Heart right ventricle (tissue), 16 donors: ENCODE results near the gene RAB14. TPM values are rescaled to one million over a fixed set of nuclear protein-coding genes. Genes with fewer than 3 reads are reported as not detected.

Experiments used
- ATAC-seq, 8 donors: fragments of 200-7000 bp; cut with Tn5 transposase; one replicate each; pipeline ENCODE4 v1.9.1; 2020; ENCODE audit warnings: mild to moderate bottlenecking in 8 of 8, moderate library complexity in 8 of 8, moderate number of reproducible peaks in 1 of 8
- DNase-seq, 2 donors: peaks; one replicate each; pipeline ENCODE4 v3.0.0-alpha.2; 2020
- H3K27ac ChIP-seq, 10 donors: fragments of 200-600 bp; sonication (generic) in 2 of 10; one replicate each; pipeline versions ENCODE4 v1.5.0 to v1.8.0; 2020 to 2022; ENCODE audit warnings: mild to moderate bottlenecking in 3 of 10
- H3K27me3 ChIP-seq, 7 donors: fragments of 200-600 bp; one replicate each; pipeline ENCODE4 v1.8.0; 2021 to 2022; ENCODE audit warnings: mild to moderate bottlenecking in 2 of 7
- H3K36me3 ChIP-seq, 9 donors: fragments of 200-600 bp; sonication (generic) in 1 of 9; one replicate each; pipeline versions ENCODE4 v1.5.0 to v1.8.0; 2020 to 2022; ENCODE audit warnings: mild to moderate bottlenecking in 2 of 9
- H3K4me1 ChIP-seq, 9 donors: fragments of 200-600 bp; sonication (generic) in 1 of 9; one replicate each; pipeline versions ENCODE4 v1.5.0 to v1.8.0; 2020 to 2022; ENCODE audit warnings: mild to moderate bottlenecking in 4 of 9
- H3K4me3 ChIP-seq, 10 donors: fragments of 200-600 bp; sonication (generic) in 2 of 10; one replicate each; pipeline versions ENCODE4 v1.5.0 to v1.8.0; 2020 to 2022; ENCODE audit warnings: mild to moderate bottlenecking in 7 of 10, moderate library complexity in 2 of 10
- H3K9me3 ChIP-seq, 11 donors: fragments of 200-600 bp in 10 of 11; sonication (generic) in 2 of 11; one replicate each; pipeline versions ENCODE4 v1.5.0 to v1.8.0; 2013 to 2022; ENCODE audit warnings: mild to moderate bottlenecking in 2 of 11, control low read depth in 1 of 11, moderate library complexity in 1 of 11
- CTCF ChIP-seq, 9 donors: fragments of 200-600 bp; sonication (generic) in 2 of 9; IDR thresholded peaks; one replicate each; pipeline versions ENCODE4 v1.5.0 to v1.8.0; 2021 to 2022; ENCODE audit warnings: antibody characterized with exemption in 9 of 9, mild to moderate bottlenecking in 5 of 9, moderate library complexity in 1 of 9
- WGBS, 2 donors: extraction: QIAGEN DNeasy Blood & Tissue Kit; methylation state at CpG; one replicate each; pipeline ENCODE4 v1.1.7; 2013; ENCODE audit warnings: inconsistent platforms in 1 of 2; 5-methylcytosine and 5-hydroxymethylcytosine counted together
- intact Hi-C, 10 donors: fragments of 100-400 bp; cut with DNase I; formaldehyde crosslinking; loops; one replicate each; pipeline versions ENCODE4 v1.11.1 to v1.14.2; 2022
- polyA plus RNA-seq, 2 donors: library from polyadenylated mRNA; stranded (reverse); fragments of 200-250 nt; gene quantifications; one replicate each; pipeline ENCODE4 v1.2.3, GENCODE V29; 2013
- total RNA-seq, 10 donors: library from RNA; stranded (reverse); fragmentation: NEBNext Ultra II Directional in 3 of 10; extraction: Animal tissue kit (Norgen Biotek cat#: 25700) in 3 of 10; gene quantifications; one replicate each; pipeline versions ENCODE4 v1.2.1 to v1.2.4, GENCODE V29; 2021 to 2023
- donor health status: Arrhythmogenic right ventricular cardiomyopathy.
- donor health status: ischemic (EF 13 %, LVEDD 7.1; RV severe dilation, severe dysfunction).
- donor health status: healthy with polysubstance abuse.
- donor health status: DM: no; HTN: yes; CAD: no.
- donor health status: DM: no; HTN: no; CAD: no.
- donor health status: ischemic (EF 25% LVEDD 6.9; RV normal size, moderate dysfunction).
- donor health status: ischemic (EF 25% LVEDD 5.7; RV mildly dilated, moderate dysfunction).
- donor health status: healthy.
- donor health status: DM: yes; HTN: yes; CAD: no.
- donor health status: Ischemic cardiomyopathy.
- donor health status: ischemic (EF 35%, LVEDD 5.7; RV mildly dilated, moderate dysfunction).
- donor health status: nonischemic (EF 11% LVEDD 7.7; RV severe dilation, severe dysfunction).
- donor health status: DM: yes; HTN: yes; CAD: no.
- donor health status: PGD.
- donor health status: ischemic (EF 29% LVEDD 5.4; RV normal size, mild dysfunction).
- donor health status: nonischemic (EF 23%, LVEDD 6.1; RV moderate dilation, normal function).

RAB14 gene
- total and polyA plus RNA-seq, 12 donors, result 17.6 to 60.7 (median 51.5) TPM

- H3K27me3 ChIP-seq, result no peaks in the 10 kb centered on the region
- 92 to 97% methylated on average over 1 of the region's 1 CpG for WGBS, 2 donors
- H3K9me3 ChIP-seq, result no peaks in the 10 kb centered on the region
- H3K4me3 ChIP-seq, result no peak overlapping the region
- DNase-seq (no peak), ATAC-seq (no peak)
- H3K36me3 ChIP-seq, result peaks cover 0 to 97% (median 44%) of the 10 kb centered on the region in 9 donors
- intact Hi-C loops, result no loop called here
- H3K4me1 ChIP-seq, result no peaks in the 10 kb centered on the region
- no peak for TF ChIP-seq CTCF (IDR thresholded peaks at IDR 0.05)
- no peak overlapping the region for H3K27ac ChIP-seq
Observed at GRCh38 chr9:121140162-121140561, 61.5 kb downstream of the RAB14 start.

GRCh38 chr9:121138973-121139372 is 62.7 kb downstream of the RAB14 start:
- intact Hi-C loops, result no loop called here
- H3K9me3 ChIP-seq, result no peaks in the 10 kb centered on the region
- H3K27me3 ChIP-seq, result no peaks in the 10 kb centered on the region
- no peak overlapping the region for H3K27ac ChIP-seq
- ATAC-seq (no peak), DNase-seq (no peak)
- TF ChIP-seq CTCF (IDR thresholded peaks at IDR 0.05), result no peak
- WGBS, 2 donors, result 75 to 80% methylated on average over 3 of the region's 3 CpGs
- H3K4me3 ChIP-seq, result no peak overlapping the region
- H3K4me1 ChIP-seq, result no peaks in the 10 kb centered on the region
- H3K36me3 ChIP-seq, result peaks cover 0 to 96% (median 33%) of the 10 kb centered on the region in 9 donors

GRCh38 chr9:121138561-121138960 is 63.1 kb downstream of the RAB14 start:
- no peak for DNase-seq
- Histone ChIP-seq H3K4me1 (peaks cover 0 to under 1% (median 0%) of the 10 kb centered on the region in 9 donors), H3K27ac (no peak overlapping the region), H3K36me3 (peaks cover 0 to 95% (median 29%) of the 10 kb centered on the region in 9 donors), H3K9me3 (no peaks in the 10 kb centered on the region), H3K27me3 (no peaks in the 10 kb centered on the region), H3K4me3 (no peak overlapping the region)
- intact Hi-C loops, result no loop called here
- TF ChIP-seq CTCF (IDR thresholded peaks at IDR 0.05), result no peak
- no peak for ATAC-seq

GRCh38 chr9:121135642-121136041 is 66.0 kb downstream of the RAB14 start:
- DNase-seq, result no peak
- H3K9me3 ChIP-seq, result no peaks in the 10 kb centered on the region
- TF ChIP-seq CTCF (IDR thresholded peaks at IDR 0.05), result no peak
- 94 to 95% methylated on average over 2 of the region's 2 CpGs for WGBS, 2 donors
- peaks cover 0 to 81% (median 9%) of the 10 kb centered on the region in 9 donors for H3K36me3 ChIP-seq
- H3K4me3 ChIP-seq, result no peak overlapping the region
- intact Hi-C loops, result no loop called here
- no peaks in the 10 kb centered on the region for H3K27me3 ChIP-seq
- no peak overlapping the region for H3K27ac ChIP-seq
- ATAC-seq, result no peak
- H3K4me1 ChIP-seq, result peaks cover 0 to 10% (median 0%) of the 10 kb centered on the region in 9 donors
